Measurements from ENCODE around the gene PLET1. TPM values are rescaled to one million over a fixed set of nuclear protein-coding genes. Genes with fewer than 3 reads are reported as not detected.

Gene PLET1
- total RNA-seq, 1 donor from 2014 or later, result not detected

DNA sequence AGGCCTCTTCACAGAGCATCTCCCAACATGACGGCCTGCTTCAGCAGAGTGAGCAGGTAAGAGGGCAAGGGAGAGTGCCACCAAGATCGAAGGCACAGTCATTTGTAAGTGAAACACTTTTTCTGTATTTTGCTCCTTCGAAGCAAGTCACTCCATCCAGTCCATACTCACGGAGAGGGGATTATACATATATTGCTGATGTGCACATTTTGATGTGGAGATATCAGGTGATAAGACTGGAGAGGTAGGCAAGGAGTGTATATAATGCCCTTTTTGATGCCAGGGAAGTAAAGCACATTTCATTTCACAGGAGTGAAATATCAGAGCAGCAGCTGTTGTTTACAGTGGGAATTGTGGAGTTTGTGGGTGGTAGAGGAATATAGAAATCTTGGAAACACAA lies 23.2 kb downstream of the PLET1 start:
- no peaks in the 10 kb centered on the region for H4K20me1 ChIP-seq (ENCODE audit: insufficient read depth, low read length)
- Mint-ChIP-seq H3K4me1 (ENCODE audit: low read depth, unreplicated experiment) (peaks cover 7% of the 10 kb centered on the region), H3K4me3 (ENCODE audit: unreplicated experiment) (no peak overlapping the region), H3K36me3 (ENCODE audit: low read depth, unreplicated experiment) (peaks cover 36% of the 10 kb centered on the region), H3K27me3 (ENCODE audit: low read depth, unreplicated experiment) (no peaks in the 10 kb centered on the region), H3K9me3 (ENCODE audit: unreplicated experiment) (no peaks in the 10 kb centered on the region), H3K27ac (ENCODE audit: unreplicated experiment) (no peak overlapping the region)
- DNase-seq (ENCODE audit: low read depth) (no peak), FAIRE-seq (no peak)
- no peak overlapping the region for H3K4me3 ChIP-seq (ENCODE audit: insufficient read depth, low read depth, low read length)
- H3K79me2 ChIP-seq (ENCODE audit: insufficient read depth, low read length), result peaks cover 6% of the 10 kb centered on the region
- no peak overlapping the region for H2AFZ ChIP-seq (ENCODE audit: low read depth, low read length)
- TF ChIP-seq, protein P1, sequence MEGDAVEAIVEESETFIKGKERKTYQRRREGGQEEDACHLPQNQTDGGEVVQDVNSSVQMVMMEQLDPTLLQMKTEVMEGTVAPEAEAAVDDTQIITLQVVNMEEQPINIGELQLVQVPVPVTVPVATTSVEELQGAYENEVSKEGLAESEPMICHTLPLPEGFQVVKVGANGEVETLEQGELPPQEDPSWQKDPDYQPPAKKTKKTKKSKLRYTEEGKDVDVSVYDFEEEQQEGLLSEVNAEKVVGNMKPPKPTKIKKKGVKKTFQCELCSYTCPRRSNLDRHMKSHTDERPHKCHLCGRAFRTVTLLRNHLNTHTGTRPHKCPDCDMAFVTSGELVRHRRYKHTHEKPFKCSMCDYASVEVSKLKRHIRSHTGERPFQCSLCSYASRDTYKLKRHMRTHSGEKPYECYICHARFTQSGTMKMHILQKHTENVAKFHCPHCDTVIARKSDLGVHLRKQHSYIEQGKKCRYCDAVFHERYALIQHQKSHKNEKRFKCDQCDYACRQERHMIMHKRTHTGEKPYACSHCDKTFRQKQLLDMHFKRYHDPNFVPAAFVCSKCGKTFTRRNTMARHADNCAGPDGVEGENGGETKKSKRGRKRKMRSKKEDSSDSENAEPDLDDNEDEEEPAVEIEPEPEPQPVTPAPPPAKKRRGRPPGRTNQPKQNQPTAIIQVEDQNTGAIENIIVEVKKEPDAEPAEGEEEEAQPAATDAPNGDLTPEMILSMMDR (IDR thresholded peaks at IDR 0.05; ENCODE audit: insufficient read depth, low read depth, low read length), result no peak
- no peak for TF ChIP-seq EZH2 (IDR thresholded peaks at IDR 0.05; ENCODE audit: insufficient read depth, low read length)
- H3K4me1 ChIP-seq (ENCODE audit: insufficient read depth, low read length), result no peaks in the 10 kb centered on the region
- H3K9me3 ChIP-seq (ENCODE audit: insufficient read depth, low read depth, low read length), result no peaks in the 10 kb centered on the region
- H3K36me3 ChIP-seq (ENCODE audit: insufficient read depth, low read length), result peaks cover 37% of the 10 kb centered on the region
- no peaks in the 10 kb centered on the region for H3K27me3 ChIP-seq (ENCODE audit: insufficient read depth, low read length)
- H3K4me2 ChIP-seq (ENCODE audit: low read length), result no peak overlapping the region
- no peak overlapping the region for H3K9ac ChIP-seq (ENCODE audit: low read length)
- no peak overlapping the region for H3K27ac ChIP-seq (ENCODE audit: low read depth, low read length)

DNA sequence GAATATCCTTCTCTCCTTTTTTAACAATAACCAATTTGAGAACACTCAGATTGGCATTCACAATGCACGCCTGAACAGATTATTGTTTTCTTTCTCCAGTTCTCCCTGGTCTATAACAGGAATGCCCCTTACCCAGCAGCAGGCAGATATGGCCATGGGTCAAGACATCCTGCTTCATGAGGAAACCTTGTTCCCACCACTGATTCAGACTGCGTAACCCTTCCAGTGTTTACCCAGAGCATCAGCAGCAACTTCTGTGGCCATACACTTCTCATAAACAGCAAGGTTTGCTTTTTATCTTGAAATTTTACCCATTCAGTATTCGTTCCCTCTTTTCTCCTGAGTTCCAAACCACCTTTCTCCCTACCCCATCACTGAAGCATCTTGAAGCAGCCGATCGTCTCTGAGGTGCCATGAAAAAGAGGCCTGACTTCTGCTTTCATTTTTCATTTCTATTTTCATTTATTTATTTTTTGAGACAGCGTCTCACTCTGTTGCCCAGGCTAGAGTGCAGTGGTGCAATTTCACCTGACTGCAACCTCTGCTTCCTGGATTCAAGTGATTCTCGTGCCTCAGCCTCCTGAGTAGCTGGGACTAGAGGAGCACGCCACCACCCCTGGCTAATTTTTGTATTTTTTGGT lies 24.8 kb downstream of the PLET1 start:
- DNase-seq (ENCODE audit: low read depth), result no peak

DNA sequence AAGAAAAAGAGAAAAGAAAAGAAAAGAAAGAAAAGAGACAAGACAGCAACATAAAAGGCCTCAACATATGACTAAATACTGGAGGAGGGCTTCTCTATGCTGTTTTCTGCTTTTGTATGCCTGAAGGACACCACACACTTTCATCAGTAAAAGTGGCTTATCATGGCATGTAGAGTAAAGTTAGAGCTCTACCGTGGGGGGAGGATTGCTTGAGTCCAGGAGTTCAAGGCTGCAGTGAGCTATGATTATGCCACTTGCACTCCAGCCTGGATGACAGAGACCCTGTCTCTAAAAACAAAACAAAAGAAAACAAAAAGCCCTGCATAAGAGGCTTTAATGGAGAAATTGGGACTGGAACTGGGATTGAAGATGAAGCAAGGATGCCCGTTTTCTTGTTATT lies 28.7 kb downstream of the PLET1 start:
- Histone ChIP-seq H3K4me3 (ENCODE audit: insufficient read depth, low read depth, low read length) (no peak overlapping the region), H3K4me2 (ENCODE audit: low read length) (no peak overlapping the region), H3K79me2 (ENCODE audit: insufficient read depth, low read length) (peaks cover 44% of the 10 kb centered on the region), H4K20me1 (ENCODE audit: insufficient read depth, low read length) (peaks cover 16% of the 10 kb centered on the region), H3K9me3 (ENCODE audit: insufficient read depth, low read depth, low read length) (no peaks in the 10 kb centered on the region), H3K27ac (ENCODE audit: low read depth, low read length) (no peak overlapping the region), H3K27me3 (ENCODE audit: insufficient read depth, low read length) (no peaks in the 10 kb centered on the region), H3K9ac (ENCODE audit: low read length) (no peak overlapping the region), H2AFZ (ENCODE audit: low read depth, low read length) (no peak overlapping the region), H3K36me3 (ENCODE audit: insufficient read depth, low read length) (peaks cover 51% of the 10 kb centered on the region), H3K4me1 (ENCODE audit: insufficient read depth, low read length) (peaks cover 21% of the 10 kb centered on the region)
- FAIRE-seq, result no peak
- H3K9me3 Mint-ChIP-seq (ENCODE audit: unreplicated experiment), result no peaks in the 10 kb centered on the region
- peaks cover 17% of the 10 kb centered on the region for H3K4me1 Mint-ChIP-seq (ENCODE audit: low read depth, unreplicated experiment)
- H3K27ac Mint-ChIP-seq (ENCODE audit: unreplicated experiment), result no peak overlapping the region
- peaks cover 18% of the 10 kb centered on the region for H3K36me3 Mint-ChIP-seq (ENCODE audit: low read depth, unreplicated experiment)
- DNase-seq (ENCODE audit: low read depth), result no peak
- H3K27me3 Mint-ChIP-seq (ENCODE audit: low read depth, unreplicated experiment), result no peaks in the 10 kb centered on the region
- no peak for TF ChIP-seq EZH2 (IDR thresholded peaks at IDR 0.05; ENCODE audit: insufficient read depth, low read length)
- TF ChIP-seq, protein P1 (IDR thresholded peaks at IDR 0.05; ENCODE audit: insufficient read depth, low read depth, low read length), result no peak
- H3K4me3 Mint-ChIP-seq (ENCODE audit: unreplicated experiment), result no peak overlapping the region

More for the DNA sequence above, 24.8 kb downstream of the PLET1 start:
- Histone ChIP-seq H3K4me2 (ENCODE audit: low read length) (no peak overlapping the region), H3K27me3 (ENCODE audit: insufficient read depth, low read length) (no peaks in the 10 kb centered on the region), H3K9ac (ENCODE audit: low read length) (no peak overlapping the region), H3K4me1 (ENCODE audit: insufficient read depth, low read length) (no peaks in the 10 kb centered on the region), H2AFZ (ENCODE audit: low read depth, low read length) (no peak overlapping the region), H3K79me2 (ENCODE audit: insufficient read depth, low read length) (peaks cover 18% of the 10 kb centered on the region), H3K27ac (ENCODE audit: low read depth, low read length) (no peak overlapping the region), H3K9me3 (ENCODE audit: insufficient read depth, low read depth, low read length) (no peaks in the 10 kb centered on the region), H3K36me3 (ENCODE audit: insufficient read depth, low read length) (peaks cover 42% of the 10 kb centered on the region), H3K4me3 (ENCODE audit: insufficient read depth, low read depth, low read length) (no peak overlapping the region), H4K20me1 (ENCODE audit: insufficient read depth, low read length) (peaks cover 9% of the 10 kb centered on the region)
- no peaks in the 10 kb centered on the region for H3K9me3 Mint-ChIP-seq (ENCODE audit: unreplicated experiment)
- peak overlapping the region; percentile 24 for H3K27ac Mint-ChIP-seq (ENCODE audit: unreplicated experiment)
- no peaks in the 10 kb centered on the region for H3K27me3 Mint-ChIP-seq (ENCODE audit: low read depth, unreplicated experiment)
- TF ChIP-seq, protein P1 (IDR thresholded peaks at IDR 0.05; ENCODE audit: insufficient read depth, low read depth, low read length), result no peak
- no peak for TF ChIP-seq EZH2 (IDR thresholded peaks at IDR 0.05; ENCODE audit: insufficient read depth, low read length)
- H3K4me1 Mint-ChIP-seq (ENCODE audit: low read depth, unreplicated experiment), result peaks cover 3% of the 10 kb centered on the region
- no peak for FAIRE-seq
- peaks cover 36% of the 10 kb centered on the region for H3K36me3 Mint-ChIP-seq (ENCODE audit: low read depth, unreplicated experiment)
- no peak overlapping the region for H3K4me3 Mint-ChIP-seq (ENCODE audit: unreplicated experiment)
